Measurements from ENCODE around the gene PPIL1.

PPIL1 gene

GRCh38 chr6:36888115-36888643 lies 13.6 kb upstream of the PPIL1 start:
- H3K9ac ChIP-seq (ENCODE audit: low read length), result no peak overlapping the region
- no peak overlapping the region for H3K4me3 ChIP-seq (ENCODE audit: low read length)
- peaks cover 6% of the 10 kb centered on the region for H3K36me3 ChIP-seq (ENCODE audit: control insufficient read depth, insufficient read depth, low read length, severe bottlenecking)
- no peaks in the 10 kb centered on the region for H3K27me3 ChIP-seq (replicated peaks; ENCODE audit: control insufficient read depth, insufficient read depth, low read length)
- peaks cover 12% of the 10 kb centered on the region for H3K4me1 ChIP-seq (ENCODE audit: control insufficient read depth, insufficient read depth, low read length)
- DNase-seq (ENCODE audit: low read depth), result no peak
- no peaks in the 10 kb centered on the region for H3K9me3 ChIP-seq (ENCODE audit: control insufficient read depth, low read length)

GRCh38 chr6:36886950-36887618 lies 12.5 kb upstream of the PPIL1 start:
- H3K27me3 ChIP-seq (replicated peaks; ENCODE audit: control insufficient read depth, insufficient read depth, low read length), result no peaks in the 10 kb centered on the region
- peak overlapping the region; percentile 97 for H3K9ac ChIP-seq (ENCODE audit: low read length)
- H3K4me1 ChIP-seq (ENCODE audit: control insufficient read depth, insufficient read depth, low read length), result peaks cover 12% of the 10 kb centered on the region
- peaks cover 6% of the 10 kb centered on the region for H3K36me3 ChIP-seq (ENCODE audit: control insufficient read depth, insufficient read depth, low read length, severe bottlenecking)
- H3K9me3 ChIP-seq (ENCODE audit: control insufficient read depth, low read length), result no peaks in the 10 kb centered on the region
- no peak for DNase-seq (ENCODE audit: low read depth)
- H3K4me3 ChIP-seq (ENCODE audit: low read length), result peak overlapping the region; percentile 99

- Histone ChIP-seq H3K9me3 (ENCODE audit: control insufficient read depth, low read length) (no peaks in the 10 kb centered on the region), H3K27me3 (replicated peaks; ENCODE audit: control insufficient read depth, insufficient read depth, low read length) (no peaks in the 10 kb centered on the region), H3K9ac (ENCODE audit: low read length) (peak within 1 kb of the TSS; percentile 97), H3K4me1 (ENCODE audit: control insufficient read depth, insufficient read depth, low read length) (peaks cover 12% of the 10 kb centered on the region), H3K4me3 (ENCODE audit: low read length) (peak within 1 kb of the TSS; percentile 99), H3K36me3 (ENCODE audit: control insufficient read depth, insufficient read depth, low read length, severe bottlenecking) (peaks cover 6% of the 10 kb centered on the region)
- DNase-seq (ENCODE audit: low read depth), result peak; percentile 99
These were observed 11.1 kb upstream of the PPIL1 start, which contains the start of gene C6orf89 for GRCh38 chr6:36885461-36886401. C6orf89 (plus strand) TSS chr6:36885952; CDS start chr6:36899445, 13,493 bp downstream.

GRCh38 chr6:36884610-36885009 lies 10.0 kb upstream of the PPIL1 start:
- H3K27me3 ChIP-seq (replicated peaks; ENCODE audit: control insufficient read depth, insufficient read depth, low read length), result no peaks in the 10 kb centered on the region
- peaks cover 6% of the 10 kb centered on the region for H3K36me3 ChIP-seq (ENCODE audit: control insufficient read depth, insufficient read depth, low read length, severe bottlenecking)
- H3K4me1 ChIP-seq (ENCODE audit: control insufficient read depth, insufficient read depth, low read length), result peaks cover 12% of the 10 kb centered on the region
- H3K9ac ChIP-seq (ENCODE audit: low read length), result peak overlapping the region; percentile 38
- no peak overlapping the region for H3K4me3 ChIP-seq (ENCODE audit: low read length)
- no peaks in the 10 kb centered on the region for H3K9me3 ChIP-seq (ENCODE audit: control insufficient read depth, low read length)
- DNase-seq (ENCODE audit: low read depth), result no peak

- peaks cover 12% of the 10 kb centered on the region for H3K4me1 ChIP-seq (ENCODE audit: control insufficient read depth, insufficient read depth, low read length)
- no peak for DNase-seq (ENCODE audit: low read depth)
These were observed 639 bp upstream of the PPIL1 start for GRCh38 chr6:36875250-36875633.

GRCh38 chr6:36873612-36874442 lies 776 bp downstream of the PPIL1 start:
- DNase-seq (ENCODE audit: low read depth), result peak; percentile 66

More at GRCh38 chr6:36875250-36875633, 639 bp upstream of the PPIL1 start:
- H3K36me3 ChIP-seq (ENCODE audit: control insufficient read depth, insufficient read depth, low read length, severe bottlenecking), result no peaks in the 10 kb centered on the region
- H3K4me3 ChIP-seq (ENCODE audit: low read length), result peak overlapping the region; percentile 99
- H3K9me3 ChIP-seq (ENCODE audit: control insufficient read depth, low read length), result no peaks in the 10 kb centered on the region
- H3K27me3 ChIP-seq (replicated peaks; ENCODE audit: control insufficient read depth, insufficient read depth, low read length), result no peaks in the 10 kb centered on the region
- H3K9ac ChIP-seq (ENCODE audit: low read length), result peak overlapping the region; percentile 99

GRCh38 chr6:36873115-36873514 lies 1.5 kb downstream of the PPIL1 start:
- H3K36me3 ChIP-seq (ENCODE audit: control insufficient read depth, insufficient read depth, low read length, severe bottlenecking), result no peaks in the 10 kb centered on the region
- no peak for DNase-seq (ENCODE audit: low read depth)
- no peak overlapping the region for H3K9ac ChIP-seq (ENCODE audit: low read length)
- no peaks in the 10 kb centered on the region for H3K27me3 ChIP-seq (replicated peaks; ENCODE audit: control insufficient read depth, insufficient read depth, low read length)
- no peak overlapping the region for H3K4me3 ChIP-seq (ENCODE audit: low read length)
- H3K4me1 ChIP-seq (ENCODE audit: control insufficient read depth, insufficient read depth, low read length), result peaks cover 12% of the 10 kb centered on the region
- no peaks in the 10 kb centered on the region for H3K9me3 ChIP-seq (ENCODE audit: control insufficient read depth, low read length)

More at GRCh38 chr6:36873612-36874442, 776 bp downstream of the PPIL1 start:
- no peaks in the 10 kb centered on the region for H3K27me3 ChIP-seq (replicated peaks; ENCODE audit: control insufficient read depth, insufficient read depth, low read length)
- no peaks in the 10 kb centered on the region for H3K36me3 ChIP-seq (ENCODE audit: control insufficient read depth, insufficient read depth, low read length, severe bottlenecking)
- H3K4me1 ChIP-seq (ENCODE audit: control insufficient read depth, insufficient read depth, low read length), result peaks cover 12% of the 10 kb centered on the region
- peak overlapping the region; percentile 99 for H3K9ac ChIP-seq (ENCODE audit: low read length)
- no peaks in the 10 kb centered on the region for H3K9me3 ChIP-seq (ENCODE audit: control insufficient read depth, low read length)
- peak overlapping the region; percentile 99 for H3K4me3 ChIP-seq (ENCODE audit: low read length)

GRCh38 chr6:36871686-36872085 lies 2.9 kb downstream of the PPIL1 start:
- Histone ChIP-seq H3K27me3 (replicated peaks; ENCODE audit: control insufficient read depth, insufficient read depth, low read length) (no peaks in the 10 kb centered on the region), H3K36me3 (ENCODE audit: control insufficient read depth, insufficient read depth, low read length, severe bottlenecking) (no peaks in the 10 kb centered on the region), H3K9ac (ENCODE audit: low read length) (no peak overlapping the region), H3K4me3 (ENCODE audit: low read length) (no peak overlapping the region), H3K9me3 (ENCODE audit: control insufficient read depth, low read length) (no peaks in the 10 kb centered on the region), H3K4me1 (ENCODE audit: control insufficient read depth, insufficient read depth, low read length) (peaks cover 12% of the 10 kb centered on the region)
- DNase-seq (ENCODE audit: low read depth), result no peak

GRCh38 chr6:36867471-36868224 lies 7.0 kb downstream of the PPIL1 start:
- DNase-seq (ENCODE audit: low read depth), result no peak
- no peak overlapping the region for H3K9ac ChIP-seq (ENCODE audit: low read length)

GRCh38 chr6:36865835-36866234 lies 8.8 kb downstream of the PPIL1 start:
- H3K4me3 ChIP-seq (ENCODE audit: low read length), result no peak overlapping the region
- H3K36me3 ChIP-seq (ENCODE audit: control insufficient read depth, insufficient read depth, low read length, severe bottlenecking), result peaks cover 6% of the 10 kb centered on the region
- no peak for DNase-seq (ENCODE audit: low read depth)
- H3K4me1 ChIP-seq (ENCODE audit: control insufficient read depth, insufficient read depth, low read length), result no peaks in the 10 kb centered on the region
- no peaks in the 10 kb centered on the region for H3K9me3 ChIP-seq (ENCODE audit: control insufficient read depth, low read length)
- no peaks in the 10 kb centered on the region for H3K27me3 ChIP-seq (replicated peaks; ENCODE audit: control insufficient read depth, insufficient read depth, low read length)
- no peak overlapping the region for H3K9ac ChIP-seq (ENCODE audit: low read length)

More at GRCh38 chr6:36867471-36868224, 7.0 kb downstream of the PPIL1 start:
- H3K27me3 ChIP-seq (replicated peaks; ENCODE audit: control insufficient read depth, insufficient read depth, low read length), result no peaks in the 10 kb centered on the region
- H3K4me1 ChIP-seq (ENCODE audit: control insufficient read depth, insufficient read depth, low read length), result no peaks in the 10 kb centered on the region
- H3K36me3 ChIP-seq (ENCODE audit: control insufficient read depth, insufficient read depth, low read length, severe bottlenecking), result peaks cover 6% of the 10 kb centered on the region
- H3K4me3 ChIP-seq (ENCODE audit: low read length), result no peak overlapping the region
- H3K9me3 ChIP-seq (ENCODE audit: control insufficient read depth, low read length), result no peaks in the 10 kb centered on the region

Measured in adipocyte (in vitro differentiated cells).